Neural cell (in vitro differentiated cells): ENCODE results near the gene UGT1A3. TPM values are rescaled to one million over a fixed set of nuclear protein-coding genes. Genes with fewer than 3 reads are reported as not detected.

Experiments
- H2AFZ ChIP-seq: fragments of 200-600, 300-800 bp; sonication (generic), shearing (Covaris generic); 2 replicates; pipeline ENCODE4 v1.6.0; 2014; ENCODE audit warnings: low read depth, mild to moderate bottlenecking, antibody characterized with exemption, low read length, moderate library complexity
- H3F3A ChIP-seq: fragments of 200-600 bp; shearing (Covaris generic); 2 replicates; pipeline ENCODE4 v1.6.1; 2016; ENCODE audit warnings: mild to moderate bottlenecking, moderate library complexity, mixed read lengths, antibody characterized with exemption, low read length; ENCODE audit not compliant: insufficient read depth, poor library complexity, severe bottlenecking
- H3K27ac ChIP-seq: fragments of 200-600, 300-800 bp; sonication (generic), shearing (Covaris generic); 2 replicates; pipeline ENCODE4 v1.5.1; 2014; ENCODE audit warnings: mild to moderate bottlenecking, low read length, moderate library complexity
- H3K27me3 ChIP-seq: fragments of 300-800, 200-600 bp; sonication (generic), shearing (Covaris generic); 2 replicates; pipeline ENCODE4 v1.6.0; 2014; ENCODE audit warnings: mild to moderate bottlenecking, low read depth, low read length, moderate library complexity; ENCODE audit not compliant: insufficient read depth
- H3K36me3 ChIP-seq: fragments of 300-800, 200-600 bp; sonication (generic), shearing (Covaris generic); 2 replicates; pipeline ENCODE4 v1.5.1; 2014; ENCODE audit warnings: mild to moderate bottlenecking, antibody characterized with exemption, low read length, moderate library complexity; ENCODE audit not compliant: insufficient read depth
- H3K4me2 ChIP-seq: fragments of 300-800, 200-600 bp; sonication (generic), shearing (Covaris generic); 2 replicates; pipeline ENCODE4 v1.6.0; 2014; ENCODE audit warnings: mild to moderate bottlenecking, low read length
- H3K4me3 ChIP-seq: fragments of 300-800, 200-600 bp; sonication (generic), shearing (Covaris generic); 2 replicates; pipeline ENCODE4 v1.5.1; 2014; ENCODE audit warnings: mild to moderate bottlenecking, low read length, moderate library complexity
- H3K79me2 ChIP-seq: fragments of 200-600 bp; shearing (Covaris generic); replicated peaks from 2 replicates; pipeline ENCODE4 v1.6.0; 2014; ENCODE audit warnings: mild to moderate bottlenecking, low read length, moderate library complexity; ENCODE audit not compliant: insufficient read depth
- H3K9ac ChIP-seq: fragments of 300-800, 200-600 bp; sonication (generic), shearing (Covaris generic); 2 replicates; pipeline ENCODE4 v1.6.1; 2016; ENCODE audit warnings: mild to moderate bottlenecking, low read length, mixed read lengths
- H3K9me2 ChIP-seq: fragments of 200-600 bp; shearing (Covaris generic); 2 replicates; pipeline ENCODE4 v1.6.1; 2016; ENCODE audit warnings: mild to moderate bottlenecking, low read length, mixed read lengths; ENCODE audit not compliant: insufficient read depth
- H3K9me3 ChIP-seq: fragments of 200-600, 300-800 bp; sonication (generic), shearing (Covaris generic); 2 replicates; pipeline ENCODE4 v1.6.1; 2016; ENCODE audit warnings: mild to moderate bottlenecking, mixed run types, low read length, moderate library complexity, mixed read lengths
- H4K20me1 ChIP-seq: fragments of 200-600 bp; shearing (Covaris generic); 2 replicates; pipeline ENCODE4 v1.6.1; 2016; ENCODE audit warnings: mild to moderate bottlenecking, mixed run types; ENCODE audit not compliant: insufficient read depth
- CTCF ChIP-seq: fragments of 450-650 bp; IDR thresholded peaks from 2 replicates; pipeline ENCODE4 v1.5.1; 2014; ENCODE audit warnings: antibody characterized with exemption, mild to moderate bottlenecking, moderate library complexity; ENCODE audit not compliant: poor library complexity, severe bottlenecking
- EP300 ChIP-seq: fragments of 450-650 bp; conservative IDR thresholded peaks from 2 replicates; pipeline ENCODE4 v1.6.1; 2014; ENCODE audit warnings: antibody characterized with exemption, mild to moderate bottlenecking, moderate library complexity; ENCODE audit not compliant: poor library complexity, severe bottlenecking
- EZH2 ChIP-seq: fragments of 200-600, 300-800 bp; shearing (Covaris generic), sonication (generic); IDR thresholded peaks from 2 replicates; pipeline ENCODE4 v1.6.1; 2014; ENCODE audit warnings: antibody characterized with exemption, low read length, borderline replicate concordance, mild to moderate bottlenecking; ENCODE audit not compliant: insufficient read depth, poor library complexity, severe bottlenecking
- MXI1 ChIP-seq: fragments of 450-650 bp; conservative IDR thresholded peaks from 2 replicates; pipeline ENCODE4 v1.6.1; 2014; ENCODE audit warnings: antibody characterized with exemption, mild to moderate bottlenecking; ENCODE audit not compliant: poor library complexity, severe bottlenecking
- POLR2AphosphoS5 ChIP-seq: IDR thresholded peaks from 2 replicates; pipeline ENCODE4 v1.6.1; 2012
- RAD21 ChIP-seq: fragments of 450-650 bp; conservative IDR thresholded peaks from 2 replicates; pipeline ENCODE4 v1.6.1; 2014; ENCODE audit warnings: antibody characterized with exemption, mild to moderate bottlenecking, moderate library complexity
- REST ChIP-seq: IDR thresholded peaks from 2 replicates; pipeline ENCODE4 v1.6.1; 2012; ENCODE audit warnings: borderline replicate concordance
- SMC3 ChIP-seq: fragments of 450-650 bp; conservative IDR thresholded peaks from 2 replicates; pipeline ENCODE4 v1.6.1; 2014; ENCODE audit warnings: antibody characterized with exemption, mild to moderate bottlenecking, moderate library complexity; ENCODE audit not compliant: poor library complexity
- TAF1 ChIP-seq: IDR thresholded peaks from 2 replicates; pipeline ENCODE4 v1.6.1; 2012; ENCODE audit warnings: low read depth
- polyA plus RNA-seq: library from polyadenylated mRNA; depleted of rRNA; stranded (reverse); fragments of >200 nt; gene quantifications from 2 replicates; pipeline ENCODE4 v1.2.3, GENCODE V29; 2014

The UGT1A3 gene
- polyA plus RNA-seq, 1 donor from 2014 or later = not detected

GRCh38 chr2:233813236-233814055, 84.6 kb downstream of the UGT1A3 start:
- Histone ChIP-seq H3K79me2 (no peaks in the 10 kb centered on the region), H4K20me1 (no peaks in the 10 kb centered on the region), H3K27ac (no peak overlapping the region), H3K9ac (no peak overlapping the region), H3K27me3 (no peaks in the 10 kb centered on the region), H3K4me3 (no peak overlapping the region), H3K4me2 (no peak overlapping the region), H3K9me3 (no peaks in the 10 kb centered on the region), H3K9me2 (no peaks in the 10 kb centered on the region), H3F3A (no peaks in the 10 kb centered on the region), H2AFZ (no peak overlapping the region), H3K36me3 (no peaks in the 10 kb centered on the region)
- no peak for TF ChIP-seq POLR2AphosphoS5
- TF ChIP-seq SMC3 = no peak
- TF ChIP-seq EZH2 = no peak

- H3K4me3 ChIP-seq = no peak overlapping the region
- H3F3A ChIP-seq = no peaks in the 10 kb centered on the region
- no peaks in the 10 kb centered on the region for H3K36me3 ChIP-seq
- no peak overlapping the region for H3K9ac ChIP-seq
- H4K20me1 ChIP-seq = no peaks in the 10 kb centered on the region
- H3K27me3 ChIP-seq = no peaks in the 10 kb centered on the region
- H3K79me2 ChIP-seq = no peaks in the 10 kb centered on the region
- no peak overlapping the region for H2AFZ ChIP-seq
- H3K27ac ChIP-seq = no peak overlapping the region
- no peaks in the 10 kb centered on the region for H3K9me2 ChIP-seq
- no peak overlapping the region for H3K4me2 ChIP-seq
- TF ChIP-seq CTCF (no peak), POLR2AphosphoS5 (no peak), RAD21 (no peak), MXI1 (no peak), SMC3 (no peak), EP300 (no peak), TAF1 (no peak), REST (no peak), EZH2 (no peak)
- no peaks in the 10 kb centered on the region for H3K9me3 ChIP-seq
These were observed 85.4 kb downstream of the UGT1A3 start for GRCh38 chr2:233814056-233814835.
